HUES64 (cell line): Measurements from ENCODE around the gene HDAC6.

Source experiments
- H3K27ac ChIP-seq: 2 replicates; pipeline ENCODE4 v1.7.0; 2013; ENCODE audit warnings: low read depth, low read length, inconsistent platforms
- H3K27me3 ChIP-seq: 2 replicates; pipeline ENCODE4 v1.6.1; 2013; ENCODE audit warnings: mild to moderate bottlenecking, low read length; ENCODE audit not compliant: insufficient read depth
- H3K36me3 ChIP-seq: 2 replicates; pipeline ENCODE4 v1.6.1; 2013; ENCODE audit warnings: mild to moderate bottlenecking, low read length; ENCODE audit not compliant: insufficient read depth
- H3K4me1 ChIP-seq: 2 replicates; pipeline ENCODE4 v1.6.1; 2013; ENCODE audit warnings: mild to moderate bottlenecking, low read length, moderate library complexity; ENCODE audit not compliant: insufficient read depth
- H3K4me3 ChIP-seq: 2 replicates; pipeline ENCODE4 v1.5.1; 2013; ENCODE audit warnings: mild to moderate bottlenecking, low read length, moderate library complexity
- H3K9ac ChIP-seq: 2 replicates; pipeline ENCODE4 v1.6.1; 2013; ENCODE audit warnings: mild to moderate bottlenecking, low read depth, low read length
- H3K9me3 ChIP-seq: 2 replicates; pipeline ENCODE4 v1.6.1; 2013; ENCODE audit warnings: low read depth, low read length; ENCODE audit not compliant: insufficient read depth
- WGBS: fragments of 150-250, 120-280 bp; methylation state at CpG from one replicate; pipeline ENCODE4 v1.1.7; 2013; ENCODE audit warnings: missing lambda C conversion rate; 5-methylcytosine and 5-hydroxymethylcytosine counted together

HDAC6 gene

GRCh38 chrX:48782216-48782615 is 19.7 kb upstream of the HDAC6 start:
- Histone ChIP-seq H3K9me3 (no peaks in the 10 kb centered on the region), H3K27ac (no peak overlapping the region), H3K27me3 (no peaks in the 10 kb centered on the region), H3K36me3 (no peaks in the 10 kb centered on the region), H3K4me3 (no peak overlapping the region), H3K4me1 (no peaks in the 10 kb centered on the region), H3K9ac (no peak overlapping the region)
- 86% methylated on average over 1 of the region's 2 CpGs for WGBS

GRCh38 chrX:48782795-48783194 is 19.1 kb upstream of the HDAC6 start:
- no peaks in the 10 kb centered on the region for H3K9me3 ChIP-seq
- 92% methylated on average over 9 of the region's 13 CpGs for WGBS
- H3K9ac ChIP-seq = no peak overlapping the region
- H3K27me3 ChIP-seq = no peaks in the 10 kb centered on the region
- H3K4me1 ChIP-seq = no peaks in the 10 kb centered on the region
- no peaks in the 10 kb centered on the region for H3K36me3 ChIP-seq
- no peak overlapping the region for H3K4me3 ChIP-seq
- H3K27ac ChIP-seq = no peak overlapping the region

- WGBS = 95% methylated on average over 3 of the region's 3 CpGs
- Histone ChIP-seq H3K36me3 (no peaks in the 10 kb centered on the region), H3K27me3 (no peaks in the 10 kb centered on the region), H3K4me1 (no peaks in the 10 kb centered on the region), H3K4me3 (no peak overlapping the region), H3K9me3 (no peaks in the 10 kb centered on the region), H3K9ac (no peak overlapping the region), H3K27ac (no peak overlapping the region)
Measured at GRCh38 chrX:48784726-48785125, 17.1 kb upstream of the HDAC6 start.

GRCh38 chrX:48785186-48785539 is 16.7 kb upstream of the HDAC6 start:
- no peaks in the 10 kb centered on the region for H3K9me3 ChIP-seq
- H3K4me3 ChIP-seq = no peak overlapping the region
- H3K9ac ChIP-seq = no peak overlapping the region
- H3K4me1 ChIP-seq = no peaks in the 10 kb centered on the region
- H3K27ac ChIP-seq = no peak overlapping the region
- 63% methylated on average over 1 of the region's 1 CpG for WGBS
- no peaks in the 10 kb centered on the region for H3K27me3 ChIP-seq
- no peaks in the 10 kb centered on the region for H3K36me3 ChIP-seq

GRCh38 chrX:48785540-48786214 is 16.2 kb upstream of the HDAC6 start:
- 91% methylated on average over 16 of the region's 16 CpGs for WGBS
- H3K27me3 ChIP-seq = no peaks in the 10 kb centered on the region
- H3K36me3 ChIP-seq = no peaks in the 10 kb centered on the region
- H3K9me3 ChIP-seq = no peaks in the 10 kb centered on the region
- no peaks in the 10 kb centered on the region for H3K4me1 ChIP-seq
- no peak overlapping the region for H3K27ac ChIP-seq
- H3K9ac ChIP-seq = no peak overlapping the region
- H3K4me3 ChIP-seq = no peak overlapping the region

- H3K4me3 ChIP-seq = no peak within 1 kb of the TSS
- 90% methylated on average over 6 of the region's 7 CpGs for WGBS
- H3K27ac ChIP-seq = no peak within 1 kb of the TSS
- H3K9ac ChIP-seq = no peak within 1 kb of the TSS
- no peaks in the 10 kb centered on the region for H3K4me1 ChIP-seq
- H3K36me3 ChIP-seq = no peaks in the 10 kb centered on the region
- no peaks in the 10 kb centered on the region for H3K9me3 ChIP-seq
- H3K27me3 ChIP-seq = no peaks in the 10 kb centered on the region
Measured at GRCh38 chrX:48786341-48786800, 15.5 kb upstream of the HDAC6 start, which contains the start of gene GATA1. Gene GATA1 (plus strand): TSS chrX:48786590. CDS start chrX:48791110, 4,520 bp downstream.

GRCh38 chrX:48786825-48787504 is 14.9 kb upstream of the HDAC6 start:
- Histone ChIP-seq H3K4me1 (no peaks in the 10 kb centered on the region), H3K9me3 (no peaks in the 10 kb centered on the region), H3K27ac (no peak overlapping the region), H3K36me3 (no peaks in the 10 kb centered on the region), H3K27me3 (no peaks in the 10 kb centered on the region), H3K4me3 (no peak overlapping the region), H3K9ac (no peak overlapping the region)
- WGBS = 87% methylated on average over 6 of the region's 6 CpGs

- no peaks in the 10 kb centered on the region for H3K27me3 ChIP-seq
- H3K4me3 ChIP-seq = no peak overlapping the region
- no peak overlapping the region for H3K9ac ChIP-seq
- no peaks in the 10 kb centered on the region for H3K36me3 ChIP-seq
- no peak overlapping the region for H3K27ac ChIP-seq
- 77% methylated on average over 17 of the region's 17 CpGs for WGBS
- H3K9me3 ChIP-seq = no peaks in the 10 kb centered on the region
- no peaks in the 10 kb centered on the region for H3K4me1 ChIP-seq
Measured at GRCh38 chrX:48787505-48788443, 14.1 kb upstream of the HDAC6 start.

- Histone ChIP-seq H3K4me1 (no peaks in the 10 kb centered on the region), H3K36me3 (no peaks in the 10 kb centered on the region), H3K9me3 (no peaks in the 10 kb centered on the region), H3K4me3 (no peak overlapping the region), H3K27ac (no peak overlapping the region), H3K9ac (no peak overlapping the region), H3K27me3 (no peaks in the 10 kb centered on the region)
- 86% methylated on average over 5 of the region's 7 CpGs for WGBS
Measured at GRCh38 chrX:48789366-48790220, 12.3 kb upstream of the HDAC6 start.

- H3K36me3 ChIP-seq = no peaks in the 10 kb centered on the region
- H3K4me1 ChIP-seq = no peaks in the 10 kb centered on the region
- no peaks in the 10 kb centered on the region for H3K27me3 ChIP-seq
- H3K9me3 ChIP-seq = no peaks in the 10 kb centered on the region
- 78% methylated on average over 5 of the region's 5 CpGs for WGBS
- H3K9ac ChIP-seq = no peak overlapping the region
- no peak overlapping the region for H3K4me3 ChIP-seq
- no peak overlapping the region for H3K27ac ChIP-seq
Measured at GRCh38 chrX:48790477-48790876, 11.4 kb upstream of the HDAC6 start.
